ENCODE measurements around the gene GSG1.
A peak's percentile ranks its signal among the peaks of the same experiment; 100 is the strongest.

Gene GSG1

DNA sequence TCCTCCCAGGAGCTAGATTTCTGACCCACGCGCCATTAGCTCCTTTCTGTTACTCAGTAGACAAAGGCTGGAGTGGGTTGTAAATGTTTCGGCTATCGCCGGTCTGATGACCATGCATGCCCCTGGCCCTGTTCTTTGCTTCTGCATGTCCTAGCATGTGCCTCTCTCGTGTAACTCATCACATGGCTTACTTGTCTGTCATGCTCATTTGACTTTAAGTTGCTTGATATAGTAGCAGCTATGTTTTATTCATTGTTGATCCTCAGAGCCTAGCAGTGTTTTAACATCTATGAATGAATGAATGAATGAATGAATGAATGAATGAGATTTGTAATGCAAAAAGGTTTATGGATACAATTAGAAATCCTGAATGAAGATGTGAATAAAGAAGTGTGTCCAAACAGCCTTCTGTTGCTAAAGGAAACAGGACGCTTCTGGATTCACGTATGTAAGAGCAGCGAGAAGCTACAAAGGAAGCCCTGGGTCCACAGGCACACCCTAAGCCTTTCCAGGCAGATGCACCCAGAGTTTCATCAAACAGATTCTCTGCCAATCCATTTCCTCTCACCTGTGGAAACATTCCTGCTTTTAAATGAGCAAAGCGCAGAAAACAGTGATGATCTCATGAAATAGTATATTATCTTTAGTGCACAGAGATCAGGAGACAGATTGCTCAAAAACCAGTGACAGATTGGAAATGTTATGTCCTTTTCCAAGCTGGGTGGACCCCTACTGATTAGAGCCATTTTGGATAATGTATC, 3.4 kb downstream of the GSG1 start:
- H3K4me3 Mint-ChIP-seq = peak overlapping the region; percentile 82
- no peaks in the 10 kb centered on the region for H3K27me3 Mint-ChIP-seq (ENCODE audit: low read depth, poor library complexity)
- TF ChIP-seq, protein P1, sequence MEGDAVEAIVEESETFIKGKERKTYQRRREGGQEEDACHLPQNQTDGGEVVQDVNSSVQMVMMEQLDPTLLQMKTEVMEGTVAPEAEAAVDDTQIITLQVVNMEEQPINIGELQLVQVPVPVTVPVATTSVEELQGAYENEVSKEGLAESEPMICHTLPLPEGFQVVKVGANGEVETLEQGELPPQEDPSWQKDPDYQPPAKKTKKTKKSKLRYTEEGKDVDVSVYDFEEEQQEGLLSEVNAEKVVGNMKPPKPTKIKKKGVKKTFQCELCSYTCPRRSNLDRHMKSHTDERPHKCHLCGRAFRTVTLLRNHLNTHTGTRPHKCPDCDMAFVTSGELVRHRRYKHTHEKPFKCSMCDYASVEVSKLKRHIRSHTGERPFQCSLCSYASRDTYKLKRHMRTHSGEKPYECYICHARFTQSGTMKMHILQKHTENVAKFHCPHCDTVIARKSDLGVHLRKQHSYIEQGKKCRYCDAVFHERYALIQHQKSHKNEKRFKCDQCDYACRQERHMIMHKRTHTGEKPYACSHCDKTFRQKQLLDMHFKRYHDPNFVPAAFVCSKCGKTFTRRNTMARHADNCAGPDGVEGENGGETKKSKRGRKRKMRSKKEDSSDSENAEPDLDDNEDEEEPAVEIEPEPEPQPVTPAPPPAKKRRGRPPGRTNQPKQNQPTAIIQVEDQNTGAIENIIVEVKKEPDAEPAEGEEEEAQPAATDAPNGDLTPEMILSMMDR (IDR thresholded peaks at IDR 0.05) = no peak
- H3K27ac Mint-ChIP-seq = peak overlapping the region; percentile 100
- H3K9me3 Mint-ChIP-seq = peaks cover 2% of the 10 kb centered on the region
- H3K4me1 Mint-ChIP-seq = peaks cover 56% of the 10 kb centered on the region
- no peaks in the 10 kb centered on the region for H3K36me3 Mint-ChIP-seq (ENCODE audit: low read depth)
- DNase-seq = no peak

DNA sequence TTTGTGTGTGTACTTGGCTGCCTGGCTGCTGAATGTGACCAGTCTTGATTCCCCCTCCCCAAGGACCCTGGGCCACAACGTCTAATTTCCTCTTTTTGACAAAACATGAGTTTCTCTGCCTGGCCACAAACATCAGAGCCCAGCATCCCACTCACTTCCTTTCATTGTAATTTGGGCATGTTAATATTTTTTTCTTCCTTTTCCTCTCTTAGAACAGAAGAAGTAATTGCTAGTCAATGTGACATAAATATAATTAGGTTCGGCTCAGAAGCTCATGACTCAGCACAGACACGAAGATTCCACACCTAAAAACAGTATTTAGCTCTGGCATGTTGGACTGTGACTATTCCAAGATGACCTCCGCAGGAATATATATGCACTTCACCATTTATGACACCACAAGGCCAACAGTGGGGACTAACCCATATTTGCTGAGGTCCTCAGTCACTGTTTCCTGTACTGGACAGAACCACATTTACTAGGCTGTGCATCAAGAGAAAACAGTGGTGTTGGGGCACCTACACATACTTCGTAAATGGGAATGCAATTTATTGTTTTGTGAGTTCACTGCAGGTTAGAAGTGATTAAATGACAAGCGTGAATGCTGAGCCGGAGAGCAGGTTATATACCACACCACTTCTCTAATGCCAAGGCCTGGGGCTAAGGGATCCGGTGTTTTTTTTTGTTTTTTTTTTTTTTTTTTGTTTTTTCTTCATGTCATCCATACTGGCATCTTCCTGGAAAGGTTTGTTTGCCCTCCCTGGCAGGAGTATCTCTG, 4.2 kb downstream of the GSG1 start:
- Mint-ChIP-seq H3K4me1 (peaks cover 56% of the 10 kb centered on the region), H3K36me3 (ENCODE audit: low read depth) (no peaks in the 10 kb centered on the region), H3K27ac (peak overlapping the region; percentile 91), H3K9me3 (no peaks in the 10 kb centered on the region), H3K4me3 (peak overlapping the region; percentile 82), H3K27me3 (ENCODE audit: low read depth, poor library complexity) (no peaks in the 10 kb centered on the region)
- TF ChIP-seq, protein P1 (IDR thresholded peaks at IDR 0.05) = no peak
- no peak for DNase-seq

DNA sequence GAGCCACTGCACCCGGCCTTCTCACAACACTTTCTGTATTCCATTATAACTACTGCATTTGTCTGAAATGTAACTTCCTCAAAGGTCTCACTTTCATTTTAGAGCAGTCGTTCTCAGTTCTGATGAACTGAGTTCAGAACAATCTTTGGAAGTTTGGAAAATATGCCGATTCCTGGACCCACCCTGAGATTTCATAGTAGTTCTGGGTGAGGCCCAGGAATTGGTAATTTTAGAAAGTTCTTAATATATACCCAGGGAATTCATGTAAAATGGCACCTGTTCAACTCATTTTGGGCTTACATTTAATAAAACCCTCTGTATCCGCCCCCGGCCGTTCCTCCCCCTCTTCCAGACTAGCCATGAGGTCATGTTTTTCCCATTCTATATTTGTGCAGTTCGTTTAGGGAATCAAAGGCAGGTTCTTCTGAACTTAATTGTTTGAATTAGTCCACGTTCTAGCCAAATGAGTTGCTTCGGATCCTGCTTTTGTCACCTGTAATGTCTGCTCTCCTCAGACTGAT, 5.9 kb downstream of the GSG1 start:
- no peak for DNase-seq
- peak overlapping the region; percentile 67 for H3K4me3 Mint-ChIP-seq
- TF ChIP-seq, protein P1 (IDR thresholded peaks at IDR 0.05) = no peak
- H3K27ac Mint-ChIP-seq = peak overlapping the region; percentile 91
- peaks cover 47% of the 10 kb centered on the region for H3K4me1 Mint-ChIP-seq
- H3K27me3 Mint-ChIP-seq (ENCODE audit: low read depth, poor library complexity) = no peaks in the 10 kb centered on the region
- H3K9me3 Mint-ChIP-seq = no peaks in the 10 kb centered on the region
- no peaks in the 10 kb centered on the region for H3K36me3 Mint-ChIP-seq (ENCODE audit: low read depth)

DNA sequence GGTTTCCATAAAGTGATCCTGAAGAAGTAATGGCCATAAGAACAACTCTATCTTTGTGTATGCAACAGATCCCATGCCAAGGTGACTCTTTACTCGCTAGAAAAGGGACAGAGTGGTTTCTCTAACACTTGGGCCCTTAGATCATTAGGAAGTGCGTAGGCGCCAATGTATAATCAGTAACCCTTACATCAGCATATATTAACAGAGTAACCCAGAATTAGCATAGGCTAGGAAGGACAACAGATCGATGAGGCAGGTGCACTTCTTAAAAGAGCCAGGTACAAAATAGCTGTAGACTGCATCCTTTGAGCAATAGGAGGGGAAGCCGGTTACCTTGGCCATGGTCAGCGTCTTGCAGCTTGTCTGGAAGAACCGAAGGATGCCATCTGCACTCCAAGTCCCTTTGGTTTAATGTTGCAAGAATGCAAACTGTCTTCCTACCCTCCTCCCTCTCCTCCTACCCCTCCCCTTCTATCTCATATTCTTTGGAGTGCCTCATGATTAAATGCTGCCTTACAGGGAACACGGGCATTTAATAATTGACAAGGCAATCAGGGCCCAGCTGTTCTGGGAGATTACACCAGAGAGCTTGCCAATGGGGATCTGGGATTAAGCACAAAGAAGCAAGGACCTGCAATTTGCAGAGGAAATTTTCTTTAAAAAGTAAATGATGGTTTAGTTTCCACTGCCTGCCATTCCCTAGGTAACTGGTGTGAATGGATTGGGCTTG, 8.0 kb downstream of the GSG1 start:
- H3K4me1 Mint-ChIP-seq = peaks cover 34% of the 10 kb centered on the region
- TF ChIP-seq, protein P1 (IDR thresholded peaks at IDR 0.05) = no peak
- no peaks in the 10 kb centered on the region for H3K36me3 Mint-ChIP-seq (ENCODE audit: low read depth)
- H3K27ac Mint-ChIP-seq = no peak overlapping the region
- DNase-seq = no peak
- no peaks in the 10 kb centered on the region for H3K9me3 Mint-ChIP-seq
- H3K4me3 Mint-ChIP-seq = no peak overlapping the region
- peaks cover 2% of the 10 kb centered on the region for H3K27me3 Mint-ChIP-seq (ENCODE audit: low read depth, poor library complexity)

DNA sequence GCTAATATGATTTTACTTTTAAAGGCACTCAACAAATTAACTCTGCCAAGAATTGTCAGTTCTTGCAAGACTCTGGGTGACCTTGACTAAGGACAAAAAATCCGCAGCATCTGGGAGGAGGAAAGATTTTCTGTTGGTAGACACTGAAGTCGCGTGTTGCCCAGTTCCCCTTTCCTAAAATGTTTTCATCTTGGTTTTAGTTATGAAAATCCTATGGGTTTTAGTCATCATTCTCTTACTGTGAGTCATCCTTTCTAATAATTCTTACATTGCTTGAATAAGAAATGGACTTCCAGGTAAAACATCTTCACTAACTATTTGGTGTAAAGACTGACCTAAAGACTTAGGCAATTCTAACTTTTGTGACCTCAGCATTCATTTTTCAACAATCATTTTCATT, 9.1 kb downstream of the GSG1 start:
- no peak overlapping the region for H3K4me3 Mint-ChIP-seq
- TF ChIP-seq, protein P1 (IDR thresholded peaks at IDR 0.05) = no peak
- H3K27ac Mint-ChIP-seq = no peak overlapping the region
- peaks cover 5% of the 10 kb centered on the region for H3K27me3 Mint-ChIP-seq (ENCODE audit: low read depth, poor library complexity)
- H3K9me3 Mint-ChIP-seq = no peaks in the 10 kb centered on the region
- H3K4me1 Mint-ChIP-seq = peaks cover 24% of the 10 kb centered on the region
- H3K36me3 Mint-ChIP-seq (ENCODE audit: low read depth) = peaks cover 1% of the 10 kb centered on the region
- DNase-seq = no peak

Data from nephron progenitor cell (in vitro differentiated cells).